Thyroid gland (tissue), 4 donors: ENCODE measurements around the gene ALDH4A1. TPM values are rescaled to one million over a fixed set of nuclear protein-coding genes. Genes with fewer than 3 reads are reported as not detected.

Source experiments
- DNase-seq, 2 donors: peaks; one replicate each; pipeline ENCODE4 v3.0.0-alpha.2; 2019
- H3K27ac ChIP-seq, 3 donors: fragments of 200-600 bp; sonication (generic); 1 replicate in 2 of 3; 2 replicates in 1 of 3; pipeline ENCODE4 v1.5.1; 2016 to 2019; ENCODE audit warnings: mild to moderate bottlenecking in 1 of 3, moderate library complexity in 1 of 3
- H3K27me3 ChIP-seq: fragments of 200-600 bp; sonication (generic); one replicate; pipeline ENCODE4 v1.5.1; 2019
- H3K36me3 ChIP-seq, 2 donors: fragments of 200-600 bp; sonication (generic); one replicate each; pipeline ENCODE4 v1.5.1; 2016 to 2019
- H3K4me1 ChIP-seq, 2 donors: fragments of 200-600 bp; sonication (generic); one replicate each; pipeline ENCODE4 v1.5.1; 2017 to 2019
- H3K4me3 ChIP-seq, 3 donors: fragments of 200-600 bp; sonication (generic); replicated peaks in 1 of 3; 1 replicate in 2 of 3; 2 replicates in 1 of 3; pipeline ENCODE4 v1.5.1; 2016; ENCODE audit warnings: mild to moderate bottlenecking in 1 of 3
- H3K9me3 ChIP-seq: fragments of 200-600 bp; sonication (generic); one replicate; pipeline ENCODE4 v1.5.1; 2017
- CTCF ChIP-seq, 6 experiments: fragments of 200-600 bp in 3 of 6; fragments of 450-650 bp in 3 of 6; sonication (generic) in 3 of 6; IDR thresholded peaks; one replicate each; pipeline ENCODE4 v1.5.1; 2016 to 2019; ENCODE audit warnings: antibody characterized with exemption in 6 of 6, mild to moderate bottlenecking in 2 of 6, inconsistent platforms in 1 of 6, moderate library complexity in 1 of 6
- POLR2A ChIP-seq, 2 donors: fragments of 450-650 bp; IDR thresholded peaks; one replicate each; pipeline ENCODE4 v1.6.1; 2017; ENCODE audit warnings: antibody characterized with exemption in 2 of 2, mild to moderate bottlenecking in 2 of 2, moderate library complexity in 1 of 2
- WGBS, 2 donors: methylation state at CpG; one replicate each; pipeline ENCODE4 v1.1.5; 2017; 5-methylcytosine and 5-hydroxymethylcytosine counted together
- intact Hi-C: fragments of 100-400 bp; cut with DNase I; formaldehyde crosslinking; loops from one replicate; pipeline ENCODE4 v1.15.1; 2023
- total RNA-seq, 4 donors: library from RNA; depleted of rRNA; stranded (reverse); fragments of >200 nt; gene quantifications; one replicate each; pipeline ENCODE4 v1.2.3, GENCODE V29; 2016

ALDH4A1 gene
- total RNA-seq, 4 donors from 2014 or later: 5.4 to 29.9 (median 18.6) TPM

- H3K4me1 ChIP-seq: no peaks in the 10 kb centered on the region
- 60 to 67% methylated on average over 4 of the region's 4 CpGs for WGBS, 2 donors
- H3K27ac ChIP-seq: no peak within 1 kb of the TSS
- intact Hi-C loops: no loop called here
- TF ChIP-seq POLR2A (IDR thresholded peaks at IDR 0.05) (no peak), CTCF (IDR thresholded peaks at IDR 0.05) (no peak)
- H3K4me3 ChIP-seq: no peak within 1 kb of the TSS
- no peaks in the 10 kb centered on the region for H3K9me3 ChIP-seq
- no peaks in the 10 kb centered on the region for H3K27me3 ChIP-seq
- DNase-seq: no peak
- H3K36me3 ChIP-seq: no peaks in the 10 kb centered on the region
These were observed 42.8 kb downstream of the ALDH4A1 start, which contains the start of gene TAS1R2 for GRCh38 chr1:18859560-18859959. TAS1R2 (minus strand) TSS chr1:18859660; CDS start chr1:18859660, 0 bp downstream.

GRCh38 chr1:18858070-18858688 is 44.2 kb downstream of the ALDH4A1 start:
- H3K4me1 ChIP-seq: no peaks in the 10 kb centered on the region
- no peaks in the 10 kb centered on the region for H3K36me3 ChIP-seq
- H3K27me3 ChIP-seq: no peaks in the 10 kb centered on the region
- 91 to 94% methylated on average over 7 of the region's 7 CpGs for WGBS, 2 donors
- H3K4me3 ChIP-seq: no peak overlapping the region
- no peak overlapping the region for H3K27ac ChIP-seq
- H3K9me3 ChIP-seq: no peaks in the 10 kb centered on the region
- DNase-seq: no peak
- no peak for TF ChIP-seq POLR2A (IDR thresholded peaks at IDR 0.05)
- TF ChIP-seq CTCF (IDR thresholded peaks at IDR 0.05): no peak
- intact Hi-C loops: no loop called here

DNA sequence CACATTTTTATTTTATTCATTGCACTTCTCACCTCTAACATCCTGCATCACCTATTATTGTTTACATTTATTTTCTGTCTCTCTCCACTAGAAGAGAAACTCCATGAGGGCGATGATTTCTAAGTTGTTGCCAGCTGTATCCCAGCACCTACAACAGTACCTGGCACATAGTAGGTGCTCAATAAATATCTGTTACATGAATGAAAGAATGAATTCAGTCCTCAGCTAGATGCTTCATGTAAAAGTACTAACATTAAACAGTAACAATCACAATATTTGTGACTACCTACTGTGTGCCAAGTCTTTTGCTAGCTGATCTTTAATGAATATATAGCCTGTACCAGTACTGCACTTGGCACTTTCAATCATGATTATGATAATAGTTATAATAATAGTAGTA is 45.9 kb downstream of the ALDH4A1 start:
- H3K27me3 ChIP-seq: no peaks in the 10 kb centered on the region

GRCh38 chr1:18855573-18855972 is 46.8 kb downstream of the ALDH4A1 start:
- Histone ChIP-seq H3K27ac (no peak overlapping the region), H3K27me3 (no peaks in the 10 kb centered on the region), H3K36me3 (no peaks in the 10 kb centered on the region), H3K9me3 (no peaks in the 10 kb centered on the region), H3K4me1 (no peaks in the 10 kb centered on the region), H3K4me3 (no peak overlapping the region)
- no peak for TF ChIP-seq CTCF (IDR thresholded peaks at IDR 0.05)
- TF ChIP-seq POLR2A (IDR thresholded peaks at IDR 0.05): no peak
- intact Hi-C loops: no loop called here
- no peak for DNase-seq
- WGBS, 2 donors: 81 to 85% methylated on average over 6 of the region's 6 CpGs

More for the DNA sequence above, 45.9 kb downstream of the ALDH4A1 start:
- intact Hi-C loops: no loop called here
- Histone ChIP-seq H3K36me3 (no peaks in the 10 kb centered on the region), H3K27ac (no peak overlapping the region), H3K9me3 (no peaks in the 10 kb centered on the region), H3K4me1 (no peaks in the 10 kb centered on the region), H3K4me3 (no peak overlapping the region)
- 95 to 97% methylated on average over 1 of the region's 1 CpG for WGBS, 2 donors
- TF ChIP-seq POLR2A (IDR thresholded peaks at IDR 0.05): no peak
- TF ChIP-seq CTCF (IDR thresholded peaks at IDR 0.05): no peak
- DNase-seq: no peak

DNA sequence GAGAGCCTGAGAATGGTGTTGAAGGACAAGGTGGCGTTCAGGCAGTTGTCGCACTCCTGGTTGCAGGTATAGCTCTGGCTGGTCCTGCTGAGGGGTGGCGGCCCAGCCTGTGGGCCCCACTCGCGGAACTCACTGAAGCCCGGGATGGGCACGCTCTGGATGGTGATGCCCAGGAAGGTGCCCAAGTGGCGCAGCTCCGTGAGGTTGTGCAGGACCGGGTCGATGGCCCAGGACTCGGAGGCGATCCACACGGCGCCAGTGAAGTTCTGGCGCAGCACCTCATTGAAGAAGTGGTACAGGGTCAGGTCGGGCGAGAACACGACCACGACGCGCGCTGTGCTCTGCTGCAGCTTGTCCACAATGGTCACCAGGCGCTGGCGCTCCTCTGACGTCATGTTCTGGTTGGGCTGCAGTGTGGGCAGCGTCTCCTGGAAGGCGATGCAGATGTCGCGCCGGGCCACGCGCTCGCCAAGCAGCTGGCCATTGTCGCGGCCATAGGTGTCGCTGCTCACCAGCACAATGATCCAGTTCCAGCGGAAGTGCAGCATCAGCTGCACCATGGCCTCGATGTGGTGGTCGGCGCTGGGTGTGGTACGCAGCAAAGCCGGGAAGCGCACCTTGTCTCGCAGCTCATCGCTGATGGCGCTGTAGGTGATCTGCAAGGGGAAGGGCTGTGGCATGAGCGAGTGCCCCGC is 47.9 kb downstream of the ALDH4A1 start:
- TF ChIP-seq POLR2A (IDR thresholded peaks at IDR 0.05): no peak
- no peak for TF ChIP-seq CTCF (IDR thresholded peaks at IDR 0.05)
- WGBS, 2 donors: 87 to 90% methylated on average over 30 to 31 of the region's 49 CpGs
- no peaks in the 10 kb centered on the region for H3K27me3 ChIP-seq
- no peaks in the 10 kb centered on the region for H3K4me1 ChIP-seq
- no peak overlapping the region for H3K4me3 ChIP-seq
- H3K27ac ChIP-seq: no peak overlapping the region
- DNase-seq: no peak
- H3K36me3 ChIP-seq: no peaks in the 10 kb centered on the region
- intact Hi-C loops: no loop called here
- no peaks in the 10 kb centered on the region for H3K9me3 ChIP-seq
